GM12878 (cell line): ENCODE results near the gene AGBL5. TPM values are rescaled to one million over a fixed set of nuclear protein-coding genes. Genes with fewer than 3 reads are reported as not detected.

Experiments used
- ATAC-seq: fragments of 200-7000 bp; cut with Tn5 transposase; 3 replicates; pipeline ENCODE4 v1.9.1; 2020; ENCODE audit warnings: mild to moderate bottlenecking, moderate library complexity
- BruUV-seq: library from RNA; stranded (reverse); fragments of 400-500 nt; replicated peaks from 2 replicates; lab custom pipeline; 2021; lab: Mats Ljungman, UMichigan
- CTCF ChIA-PET: fragments of 300-600 bp; sonication (Branson Sonifier 250); formaldehyde crosslinking; extraction: SDS; loops from one replicate; lab custom pipeline; 2021; ENCODE audit warnings: inconsistent platforms; lab: Yijun Ruan, JAX
- POLR2A ChIA-PET: fragments of 350-600 bp; formaldehyde crosslinking; extraction: SDS; loops from one replicate; lab custom pipeline; 2021; ENCODE audit warnings: inconsistent platforms; lab: Charles Lee
- RAD21 ChIA-PET: fragments of 300-600 bp; sonication (Branson Sonifier 250); formaldehyde crosslinking; loops from one replicate; lab custom pipeline; 2023; ENCODE audit warnings: antibody characterized with exemption; ENCODE audit not compliant: unreplicated experiment; lab: Charles Lee
- SMC1A ChIA-PET: fragments of 300-600 bp; sonication (Branson Sonifier 250); formaldehyde crosslinking; loops from one replicate; lab custom pipeline; 2023; ENCODE audit not compliant: unreplicated experiment, uncharacterized antibody; lab: Charles Lee
- DNase-seq: peaks from one replicate; pipeline ENCODE4 v3.0.0-alpha.2; 2011; ENCODE audit warnings: low read depth, low spot score
- FAIRE-seq: peaks from 3 replicates; lab custom pipeline; 2011; peaks lifted over from hg19 to GRCh38; lab: Jason Lieb, UNC
- H2AFZ ChIP-seq: 2 replicates; pipeline ENCODE4 v1.6.0; 2011; ENCODE audit warnings: low read depth, low read length, control low read depth; ENCODE audit not compliant: control insufficient read depth
- H3K27ac ChIP-seq: 2 replicates; pipeline ENCODE4 v1.5.1; 2011; ENCODE audit warnings: control low read depth; ENCODE audit not compliant: control insufficient read depth, insufficient read depth
- H3K27me3 ChIP-seq, 2 experiments: replicated peaks in 1 of 2; 2 replicates each; pipeline versions ENCODE4 v1.6.0 to v1.6.1; 2011; ENCODE audit warnings: low read length in 1 of 2; ENCODE audit not compliant: control insufficient read depth in 2 of 2, insufficient read depth in 2 of 2
- H3K36me3 ChIP-seq, 2 experiments: 2 replicates each; pipeline ENCODE4 v1.5.1; 2011; ENCODE audit warnings: low read length in 1 of 2; ENCODE audit not compliant: control insufficient read depth in 2 of 2, insufficient read depth in 2 of 2
- H3K4me1 ChIP-seq: 2 replicates; pipeline ENCODE4 v1.6.1; 2011; ENCODE audit warnings: mild to moderate bottlenecking, low read length, moderate library complexity, mixed read lengths; ENCODE audit not compliant: control insufficient read depth, insufficient read depth
- H3K4me2 ChIP-seq: 2 replicates; pipeline ENCODE4 v1.6.0; 2011; ENCODE audit warnings: control low read depth; ENCODE audit not compliant: control insufficient read depth, insufficient read depth
- H3K4me3 ChIP-seq: fragments of 200-600 bp; sonication (generic); 2 replicates; pipeline ENCODE4 v1.5.1; 2016
- H3K79me2 ChIP-seq: 2 replicates; pipeline ENCODE4 v1.6.0; 2011; ENCODE audit warnings: low read length; ENCODE audit not compliant: control insufficient read depth, insufficient read depth
- H3K9ac ChIP-seq: 2 replicates; pipeline ENCODE4 v1.8.0; 2011; ENCODE audit warnings: low read length, control low read depth, mixed read lengths; ENCODE audit not compliant: control insufficient read depth, insufficient read depth
- H3K9me3 ChIP-seq: replicated peaks from 3 replicates; pipeline ENCODE4 v1.5.1; 2011; ENCODE audit warnings: mild to moderate bottlenecking, low read length; ENCODE audit not compliant: control insufficient read depth, insufficient read depth
- H4K20me1 ChIP-seq: 2 replicates; pipeline ENCODE4 v1.6.0; 2011; ENCODE audit not compliant: control insufficient read depth, insufficient read depth
- BCLAF1 ChIP-seq: fragments of 450-650 bp; IDR thresholded peaks from 2 replicates; pipeline ENCODE4 v1.6.1; 2017; ENCODE audit warnings: antibody characterized with exemption, mild to moderate bottlenecking, moderate library complexity
- EZH2 ChIP-seq: IDR thresholded peaks from 2 replicates; pipeline ENCODE4 v1.6.1; 2012; ENCODE audit warnings: low read depth, mild to moderate bottlenecking, control low read depth, inconsistent platforms, low read length, borderline replicate concordance; ENCODE audit not compliant: control insufficient read depth
- IRF5 ChIP-seq: fragments of 450-650 bp; IDR thresholded peaks from 2 replicates; pipeline ENCODE4 v1.6.1; 2017; ENCODE audit warnings: borderline replicate concordance
- KDM1A ChIP-seq: fragments of 200-600 bp; sonication (generic); IDR thresholded peaks from 2 replicates; pipeline ENCODE4 v1.6.1; 2016; ENCODE audit warnings: borderline replicate concordance
- NFXL1 ChIP-seq: fragments of 450-650 bp; IDR thresholded peaks from 2 replicates; pipeline ENCODE4 v1.6.1; 2017; ENCODE audit warnings: antibody characterized with exemption, mild to moderate bottlenecking, borderline replicate concordance
- NRF1 ChIP-seq: conservative IDR thresholded peaks from 2 replicates; pipeline ENCODE4 v1.6.1; 2011; ENCODE audit warnings: mild to moderate bottlenecking, low read depth, low read length, improper control_type of control experiment
- RELB ChIP-seq: fragments of 450-650 bp; IDR thresholded peaks from 2 replicates; pipeline ENCODE4 v1.6.1; 2017; ENCODE audit warnings: low read depth, mild to moderate bottlenecking, moderate library complexity
- RFX5 ChIP-seq: IDR thresholded peaks from 2 replicates; pipeline ENCODE4 v1.6.1; 2011; ENCODE audit warnings: low read depth, low read length, improper control_type of control experiment
- TCF3 ChIP-seq: IDR thresholded peaks from 2 replicates; pipeline ENCODE4 v1.6.1; 2012; ENCODE audit warnings: low read depth, mild to moderate bottlenecking, low read length, borderline replicate concordance; ENCODE audit not compliant: insufficient read depth
- TCF7 ChIP-seq: IDR thresholded peaks from 2 replicates; pipeline ENCODE4 v1.6.1; 2014; ENCODE audit warnings: antibody characterized with exemption, borderline replicate concordance
- WGBS: methylation state at CpG from one replicate; pipeline ENCODE4 v1.1.6; 2016; ENCODE audit warnings: low lambda C conversion rate; ENCODE audit not compliant: insufficient replicate concordance, insufficient coverage; ENCODE audit errors: missing lambda C conversion rate; 5-methylcytosine and 5-hydroxymethylcytosine counted together
- in situ Hi-C: fragments of 300-500 bp; cut with MboI; formaldehyde crosslinking; loops from 9 replicates; pipeline ENCODE4 v1.14.3; 2018; ENCODE audit warnings: mixed read lengths
- intact Hi-C: fragments of 100-400 bp; cut with micrococcal nuclease; formaldehyde crosslinking; loops from one replicate; pipeline ENCODE4 v1.14.2; 2022; ENCODE audit not compliant: unreplicated experiment
- polyA plus RNA-seq, 11 experiments: library from polyadenylated mRNA; depleted of rRNA in 4 of 11; unstranded in 6 of 11; stranded (reverse) in 5 of 11; fragments of >200 nt; fragmentation: Nextera tagmentation in 4 of 11; fragmentation: Illumina TruSeq in 1 of 11; extraction: Ambion mirVana in 4 of 11; extraction: Trizol in 1 of 11; gene quantifications; 1 replicate in 1 of 11; 2 replicates in 10 of 11; pipeline versions ENCODE4 v1.2.1 to v1.2.3, GENCODE V29; 2011 to 2016; ENCODE audit warnings: inconsistent platforms in 2 of 11, missing spikeins in 2 of 11, low read depth in 1 of 11
- total RNA-seq, 4 experiments: library from RNA; depleted of rRNA in 3 of 4; stranded (reverse); fragments of >200 nt in 3 of 4; fragmentation: Illumina TruSeq in 1 of 4; extraction: Trizol in 1 of 4; gene quantifications; 2 replicates each; pipeline versions ENCODE4 v1.2.1 to v1.2.3, GENCODE V29; 2013 to 2021

Gene AGBL5
- total and polyA plus RNA-seq, 10 of the 15 experiments (the other 5 are each of a cell fraction or from before 2014, with no cell fraction given) = 1.9 to 28.5 (median 19.5) TPM

GRCh38 chr2:27095427-27095744, 43.9 kb downstream of the AGBL5 start:
- no peak for TF ChIP-seq KDM1A
- TF ChIP-seq BCLAF1 = no peak
- TF ChIP-seq RFX5 = no peak
- no peak for TF ChIP-seq TCF3
- TF ChIP-seq TCF7 = no peak
- TF ChIP-seq IRF5 = no peak
- no peak for TF ChIP-seq EZH2
- TF ChIP-seq RELB = no peak
- TF ChIP-seq NRF1 = no peak
- no peak for TF ChIP-seq NFXL1
- TF ChIP-seq, all 136 proteins: peak for 0
- DNase-seq = no peak
- 86% methylated on average over 2 of the region's 2 CpGs for WGBS
- Histone ChIP-seq H2AFZ (no peak overlapping the region), H3K4me1 (no peaks in the 10 kb centered on the region; the same call in 1 of the 2 replicates), H3K27ac (no peak overlapping the region), H3K4me2 (no peak overlapping the region), H3K9ac (no peak overlapping the region), H3K36me3 (no peaks in the 10 kb centered on the region; a peak in 1 of 4 replicates), H3K4me3 (no peak overlapping the region), H3K79me2 (no peaks in the 10 kb centered on the region), H4K20me1 (no peaks in the 10 kb centered on the region), H3K9me3 (no peaks in the 10 kb centered on the region), H3K27me3 (no peaks in the 10 kb centered on the region)
- no TSS peak for BruUV-seq
- ChIA-PET SMC1A (interaction anchor here (0.6 to 4.7 kb wide), 6 partner anchors 77 to 690 kb away, joined by 3 to 19 read pairs (median 4); no protein-coding TSS in a partner anchor), CTCF (interaction anchor here (1.1 to 9.3 kb wide), 7 partner anchors 8 to 207 kb away, joined by 3 to 132 read pairs (median 4); partner anchors contain the start of gene TRIM54), RAD21 (interaction anchor here (2.4 kb wide), 1 partner anchor 184 kb away, joined by 15 read pairs; no protein-coding TSS in a partner anchor), POLR2A (no interaction called here)
- ATAC-seq = no peak
- intact Hi-C loops = no loop called here
- no peak for FAIRE-seq
- in situ Hi-C loops = loop anchor here (5.0 kb wide), 1 partner anchor 187 kb away; the partner anchor contains the start of gene TRIM54
